NB4 (cell line): ENCODE measurements around the gene SFXN5.

Experiments used
- POLR2A ChIP-seq: IDR thresholded peaks from 2 replicates; pipeline ENCODE4 v1.6.1; 2011; ENCODE audit warnings: mild to moderate bottlenecking; ENCODE audit not compliant: insufficient read length; ENCODE audit errors: extremely low read depth
- TF ChIP-seq, protein P1 (sequence below): IDR thresholded peaks from one replicate; pipeline ENCODE4 v1.5.1; 2012; ENCODE audit warnings: low read depth, low read length

DNA sequence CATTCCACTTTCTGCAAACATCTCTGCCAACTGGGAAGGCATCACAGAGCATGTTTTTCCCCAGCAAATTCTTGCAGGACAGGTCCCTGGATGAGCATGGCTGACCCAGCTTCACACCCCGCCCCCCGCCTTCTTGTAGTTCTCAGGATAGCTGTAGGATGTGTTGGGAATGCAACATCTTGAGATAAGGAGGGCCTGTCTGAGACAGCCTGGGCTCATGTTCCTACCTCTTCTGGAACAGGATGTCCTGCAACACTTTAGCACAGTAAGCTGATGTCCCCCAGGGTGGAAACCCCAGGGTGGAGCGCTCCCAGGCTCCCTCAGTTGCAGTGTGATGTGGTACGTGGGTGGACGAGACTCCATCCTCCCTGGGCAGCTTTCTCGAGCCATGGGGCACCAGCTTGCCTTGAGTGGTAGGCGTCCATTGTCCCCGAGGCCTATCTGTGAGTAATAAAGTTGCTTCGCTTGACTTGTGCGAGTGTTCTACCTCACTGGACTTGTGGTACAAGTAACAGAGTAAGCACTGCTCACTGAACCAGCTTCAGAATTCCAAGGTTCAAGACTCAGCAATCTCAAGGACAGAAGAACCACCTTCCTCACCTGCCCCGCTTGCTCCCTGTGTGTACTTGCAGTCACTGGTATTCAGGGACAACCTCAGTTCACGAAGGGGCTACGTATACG, 105.6 kb downstream of the SFXN5 start:
- TF ChIP-seq POLR2A = no peak
- TF ChIP-seq, protein P1, sequence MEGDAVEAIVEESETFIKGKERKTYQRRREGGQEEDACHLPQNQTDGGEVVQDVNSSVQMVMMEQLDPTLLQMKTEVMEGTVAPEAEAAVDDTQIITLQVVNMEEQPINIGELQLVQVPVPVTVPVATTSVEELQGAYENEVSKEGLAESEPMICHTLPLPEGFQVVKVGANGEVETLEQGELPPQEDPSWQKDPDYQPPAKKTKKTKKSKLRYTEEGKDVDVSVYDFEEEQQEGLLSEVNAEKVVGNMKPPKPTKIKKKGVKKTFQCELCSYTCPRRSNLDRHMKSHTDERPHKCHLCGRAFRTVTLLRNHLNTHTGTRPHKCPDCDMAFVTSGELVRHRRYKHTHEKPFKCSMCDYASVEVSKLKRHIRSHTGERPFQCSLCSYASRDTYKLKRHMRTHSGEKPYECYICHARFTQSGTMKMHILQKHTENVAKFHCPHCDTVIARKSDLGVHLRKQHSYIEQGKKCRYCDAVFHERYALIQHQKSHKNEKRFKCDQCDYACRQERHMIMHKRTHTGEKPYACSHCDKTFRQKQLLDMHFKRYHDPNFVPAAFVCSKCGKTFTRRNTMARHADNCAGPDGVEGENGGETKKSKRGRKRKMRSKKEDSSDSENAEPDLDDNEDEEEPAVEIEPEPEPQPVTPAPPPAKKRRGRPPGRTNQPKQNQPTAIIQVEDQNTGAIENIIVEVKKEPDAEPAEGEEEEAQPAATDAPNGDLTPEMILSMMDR = no peak
